Liver (tissue), 9 donors: ENCODE measurements around the gene MORF4L1. TPM values are rescaled to one million over a fixed set of nuclear protein-coding genes. Genes with fewer than 3 reads are reported as not detected.
A peak's percentile ranks its signal among the peaks of the same experiment; 100 is the strongest.

Experiments used
- DNase-seq: peaks from one replicate; pipeline ENCODE4 v3.0.0-alpha.2; 2017; ENCODE audit warnings: low spot score
- H3K27ac ChIP-seq, 2 donors: one replicate each; pipeline ENCODE4 v1.7.0; 2013; ENCODE audit warnings: inconsistent platforms in 2 of 2, low read length in 2 of 2, control low read depth in 1 of 2, low read depth in 1 of 2, mild to moderate bottlenecking in 1 of 2
- H3K27me3 ChIP-seq, 4 donors: one replicate each; pipeline versions ENCODE4 v1.6.1 to v1.7.0; 2013; ENCODE audit warnings: low read length in 3 of 4, inconsistent platforms in 1 of 4, mild to moderate bottlenecking in 1 of 4, moderate library complexity in 1 of 4; ENCODE audit not compliant: control insufficient read depth in 4 of 4, insufficient read depth in 4 of 4
- H3K36me3 ChIP-seq, 4 donors: one replicate each; pipeline versions ENCODE4 v1.6.1 to v1.7.0; 2013; ENCODE audit warnings: low read length in 3 of 4, mild to moderate bottlenecking in 3 of 4, low read depth in 1 of 4, moderate library complexity in 1 of 4; ENCODE audit not compliant: control insufficient read depth in 4 of 4, insufficient read depth in 3 of 4
- H3K4me1 ChIP-seq, 4 donors: one replicate each; pipeline versions ENCODE4 v1.6.1 to v1.7.0; 2013; ENCODE audit warnings: low read length in 3 of 4, mild to moderate bottlenecking in 3 of 4, moderate library complexity in 1 of 4; ENCODE audit not compliant: control insufficient read depth in 4 of 4, insufficient read depth in 4 of 4
- H3K4me3 ChIP-seq, 3 donors: one replicate each; pipeline versions ENCODE4 v1.6.1 to v1.7.0; 2013; ENCODE audit warnings: low read length in 3 of 3, control low read depth in 1 of 3, low read depth in 1 of 3, mild to moderate bottlenecking in 1 of 3
- H3K9ac ChIP-seq, 2 donors: one replicate each; pipeline ENCODE4 v1.7.0; 2013; ENCODE audit warnings: low read length in 2 of 2, mild to moderate bottlenecking in 2 of 2, moderate library complexity in 2 of 2, control low read depth in 1 of 2, low read depth in 1 of 2
- H3K9me3 ChIP-seq, 4 donors: one replicate each; pipeline versions ENCODE4 v1.6.1 to v1.7.0; 2013; ENCODE audit warnings: low read length in 3 of 4; ENCODE audit not compliant: control insufficient read depth in 4 of 4
- ATF3 ChIP-seq: IDR thresholded peaks from 2 replicates; pipeline ENCODE4 v1.6.1; 2016; ENCODE audit warnings: antibody characterized with exemption
- GABPA ChIP-seq, 2 donors: IDR thresholded peaks in 1 of 2; conservative IDR thresholded peaks in 1 of 2; 2 replicates each; pipeline ENCODE4 v1.6.1; 2016; ENCODE audit warnings: antibody characterized with exemption in 2 of 2, mild to moderate bottlenecking in 1 of 2, moderate library complexity in 1 of 2
- HNF4A ChIP-seq, 2 donors: conservative IDR thresholded peaks; 2 replicates each; pipeline ENCODE4 v1.6.1; 2016; ENCODE audit warnings: antibody characterized with exemption in 2 of 2, mild to moderate bottlenecking in 2 of 2
- HNF4G ChIP-seq: IDR thresholded peaks from 2 replicates; pipeline ENCODE4 v1.6.1; 2016; ENCODE audit warnings: antibody characterized with exemption
- RXRA ChIP-seq, 2 donors: IDR thresholded peaks; 2 replicates each; pipeline ENCODE4 v1.6.1; 2017 to 2018; ENCODE audit warnings: antibody characterized with exemption in 2 of 2, mild to moderate bottlenecking in 1 of 2
- TAF1 ChIP-seq: conservative IDR thresholded peaks from 2 replicates; pipeline ENCODE4 v1.6.1; 2016; ENCODE audit warnings: antibody characterized with exemption, mild to moderate bottlenecking
- YY1 ChIP-seq: IDR thresholded peaks from 2 replicates; pipeline ENCODE4 v1.6.1; 2016; ENCODE audit warnings: antibody characterized with exemption, mild to moderate bottlenecking
- ZBTB33 ChIP-seq: IDR thresholded peaks from 2 replicates; pipeline ENCODE4 v1.6.1; 2016; ENCODE audit warnings: antibody characterized with exemption
- WGBS: extraction: QIAGEN DNeasy Blood & Tissue Kit; methylation state at CpG from one replicate; pipeline ENCODE4 v1.1.7; 2013; 5-methylcytosine and 5-hydroxymethylcytosine counted together
- polyA plus RNA-seq, 2 donors: library from polyadenylated mRNA; stranded (reverse) in 1 of 2; unstranded in 1 of 2; fragments of 200-250 nt in 1 of 2; fragments of >200 nt in 1 of 2; fragmentation: Nextera tagmentation in 1 of 2; extraction: Ambion mirVana in 1 of 2; gene quantifications; one replicate each; pipeline versions ENCODE4 v1.2.1 to v1.2.3, GENCODE V29; 2013 to 2015
- total RNA-seq, 2 donors: library from RNA; depleted of rRNA; stranded (reverse); fragments of >200 nt; gene quantifications; one replicate each; pipeline ENCODE4 v1.2.3, GENCODE V29; 2014
- TF ChIP-seq, protein P1 (sequence below): IDR thresholded peaks from 2 replicates; pipeline ENCODE4 v1.6.1; 2016; ENCODE audit warnings: antibody characterized with exemption, mild to moderate bottlenecking
- donor health status: healthy.
- donor health status: healthy.
- donor health status: healthy.
- donor health status: healthy.
- donor health status: healthy.

MORF4L1 gene
- total and polyA plus RNA-seq, 4 donors = 67.5 to 134 (median 123) TPM

- H3K9me3 ChIP-seq = no peaks in the 10 kb centered on the region
- DNase-seq = no peak
- WGBS = 40% methylated on average over 1 of the region's 1 CpG
- H3K27me3 ChIP-seq = no peaks in the 10 kb centered on the region
- no peak overlapping the region for H3K9ac ChIP-seq
- no peak overlapping the region for H3K4me3 ChIP-seq
- peaks cover 18 to 53% (median 52%) of the 10 kb centered on the region in 4 donors for H3K4me1 ChIP-seq
- TF ChIP-seq HNF4A (conservative IDR thresholded peaks at IDR 0.05) (peak in 1 of 2 donors; percentile 17), RXRA (IDR thresholded peaks at IDR 0.05) (peak in 1 of 2 donors; percentile 29), TAF1 (no peak), ZBTB33 (no peak)
- TF ChIP-seq, protein P1, sequence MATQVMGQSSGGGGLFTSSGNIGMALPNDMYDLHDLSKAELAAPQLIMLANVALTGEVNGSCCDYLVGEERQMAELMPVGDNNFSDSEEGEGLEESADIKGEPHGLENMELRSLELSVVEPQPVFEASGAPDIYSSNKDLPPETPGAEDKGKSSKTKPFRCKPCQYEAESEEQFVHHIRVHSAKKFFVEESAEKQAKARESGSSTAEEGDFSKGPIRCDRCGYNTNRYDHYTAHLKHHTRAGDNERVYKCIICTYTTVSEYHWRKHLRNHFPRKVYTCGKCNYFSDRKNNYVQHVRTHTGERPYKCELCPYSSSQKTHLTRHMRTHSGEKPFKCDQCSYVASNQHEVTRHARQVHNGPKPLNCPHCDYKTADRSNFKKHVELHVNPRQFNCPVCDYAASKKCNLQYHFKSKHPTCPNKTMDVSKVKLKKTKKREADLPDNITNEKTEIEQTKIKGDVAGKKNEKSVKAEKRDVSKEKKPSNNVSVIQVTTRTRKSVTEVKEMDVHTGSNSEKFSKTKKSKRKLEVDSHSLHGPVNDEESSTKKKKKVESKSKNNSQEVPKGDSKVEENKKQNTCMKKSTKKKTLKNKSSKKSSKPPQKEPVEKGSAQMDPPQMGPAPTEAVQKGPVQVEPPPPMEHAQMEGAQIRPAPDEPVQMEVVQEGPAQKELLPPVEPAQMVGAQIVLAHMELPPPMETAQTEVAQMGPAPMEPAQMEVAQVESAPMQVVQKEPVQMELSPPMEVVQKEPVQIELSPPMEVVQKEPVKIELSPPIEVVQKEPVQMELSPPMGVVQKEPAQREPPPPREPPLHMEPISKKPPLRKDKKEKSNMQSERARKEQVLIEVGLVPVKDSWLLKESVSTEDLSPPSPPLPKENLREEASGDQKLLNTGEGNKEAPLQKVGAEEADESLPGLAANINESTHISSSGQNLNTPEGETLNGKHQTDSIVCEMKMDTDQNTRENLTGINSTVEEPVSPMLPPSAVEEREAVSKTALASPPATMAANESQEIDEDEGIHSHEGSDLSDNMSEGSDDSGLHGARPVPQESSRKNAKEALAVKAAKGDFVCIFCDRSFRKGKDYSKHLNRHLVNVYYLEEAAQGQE = no peak
- H3K36me3 ChIP-seq = peaks cover 4 to 9% (median 6%) of the 10 kb centered on the region in 4 donors
- peak overlapping the region; percentile 69 to 86 for H3K27ac ChIP-seq
These were observed 9.0 kb downstream of the MORF4L1 start for GRCh38 chr15:78881681-78882080.

DNA sequence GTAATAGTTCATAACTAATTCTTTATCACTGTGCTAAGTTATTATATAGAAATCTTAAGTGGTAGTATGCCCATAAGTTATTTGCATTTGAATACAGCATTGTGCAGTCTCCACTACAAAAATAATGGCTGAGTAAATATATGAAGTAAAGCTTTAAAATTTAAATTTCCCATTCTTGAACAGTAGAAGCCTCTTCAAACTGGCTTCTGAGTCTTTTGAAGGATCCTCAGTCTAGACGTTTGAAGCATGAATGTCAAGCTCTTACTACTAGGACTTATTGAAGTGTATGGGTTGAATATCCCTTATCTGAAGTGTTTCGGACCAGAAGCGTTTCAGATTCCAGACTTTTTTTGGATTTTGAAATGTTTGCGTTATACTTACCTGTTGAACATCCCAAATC lies 16.3 kb downstream of the MORF4L1 start:
- H3K4me1 ChIP-seq = peaks cover 0 to 19% (median 9%) of the 10 kb centered on the region in 4 donors
- H3K27ac ChIP-seq = no peak overlapping the region
- no peaks in the 10 kb centered on the region for H3K27me3 ChIP-seq
- no peaks in the 10 kb centered on the region for H3K9me3 ChIP-seq
- peaks cover 4 to 65% (median 62%) of the 10 kb centered on the region in 4 donors for H3K36me3 ChIP-seq
- DNase-seq = no peak
- no peak overlapping the region for H3K4me3 ChIP-seq
- no peak overlapping the region for H3K9ac ChIP-seq
- 90% methylated on average over 4 of the region's 4 CpGs for WGBS
- TF ChIP-seq RXRA (IDR thresholded peaks at IDR 0.05) (no peak), TAF1 (no peak), ZBTB33 (no peak), YY1 (no peak), HNF4G (no peak), ATF3 (no peak), GABPA (IDR thresholded peaks at IDR 0.05 in 1 of 2, conservative IDR thresholded peaks at IDR 0.05 in 1 of 2) (no peak)
